GM19438 (cell line): Measurements from ENCODE around the gene TNFRSF11A.

Experiments used
- ATAC-seq: cut with Tn5 transposase; IDR thresholded peaks from one replicate; pipeline ENCODE4 v1.9.1; 2021; ENCODE audit warnings: low read depth; ENCODE audit not compliant: unreplicated experiment

TNFRSF11A gene

GRCh38 chr18:62324917-62325805 lies at the start of gene TNFRSF11A:
TNFRSF11A (plus strand) TSS chr18:62325310; CDS start chr18:62325353, 43 bp downstream.
- peak; percentile 57 for ATAC-seq

GRCh38 chr18:62277045-62277444 lies 48.1 kb upstream of the TNFRSF11A start:
- ATAC-seq: no peak

- ATAC-seq: no peak
These were observed 45.5 kb upstream of the TNFRSF11A start for GRCh38 chr18:62279561-62279960.

- no peak for ATAC-seq
These were observed 45.1 kb upstream of the TNFRSF11A start for GRCh38 chr18:62280058-62280457.

- ATAC-seq: no peak
These were observed 44.3 kb upstream of the TNFRSF11A start for GRCh38 chr18:62280786-62281185.

GRCh38 chr18:62281684-62282083 lies 43.4 kb upstream of the TNFRSF11A start:
- no peak for ATAC-seq

- no peak for ATAC-seq
These were observed 42.9 kb upstream of the TNFRSF11A start for GRCh38 chr18:62282188-62282629.

- ATAC-seq: no peak
These were observed 40.5 kb upstream of the TNFRSF11A start for GRCh38 chr18:62284637-62285036.

GRCh38 chr18:62285281-62285680 lies 39.8 kb upstream of the TNFRSF11A start:
- no peak for ATAC-seq

GRCh38 chr18:62287781-62288664 lies 37.1 kb upstream of the TNFRSF11A start:
- ATAC-seq: peak; percentile 52

- ATAC-seq: peak; percentile 63
These were observed 36.5 kb upstream of the TNFRSF11A start for GRCh38 chr18:62288665-62289008.

GRCh38 chr18:62289047-62289446 lies 36.1 kb upstream of the TNFRSF11A start:
- no peak for ATAC-seq

- no peak for ATAC-seq
These were observed 31.0 kb upstream of the TNFRSF11A start for GRCh38 chr18:62294073-62294472.

- no peak for ATAC-seq
These were observed 24.6 kb upstream of the TNFRSF11A start for GRCh38 chr18:62300359-62300963.

- ATAC-seq: no peak
These were observed 23.8 kb upstream of the TNFRSF11A start for GRCh38 chr18:62301322-62301721.

- ATAC-seq: no peak
These were observed 12.3 kb upstream of the TNFRSF11A start for GRCh38 chr18:62312851-62313250.

GRCh38 chr18:62318228-62319180 lies 6.6 kb upstream of the TNFRSF11A start:
- ATAC-seq: no peak

- no peak for ATAC-seq
These were observed 3.9 kb upstream of the TNFRSF11A start for GRCh38 chr18:62321201-62321600.

GRCh38 chr18:62323483-62324180 lies 1.5 kb upstream of the TNFRSF11A start:
- no peak for ATAC-seq
